Activated CD8-positive, alpha-beta memory T cell treated with anti-CD3 and anti-CD28 coated beads, Interleukin-2, amount 50 U/mL, for 24 hours (primary cell): ENCODE results near the gene ARHGAP25.
A peak's percentile ranks its signal among the peaks of the same experiment; 100 is the strongest.

Experiments
- DNase-seq: peaks from one replicate; pipeline ENCODE4 v3.0.0-alpha.2; 2020; ENCODE audit errors: extremely low read depth

Gene ARHGAP25

DNA sequence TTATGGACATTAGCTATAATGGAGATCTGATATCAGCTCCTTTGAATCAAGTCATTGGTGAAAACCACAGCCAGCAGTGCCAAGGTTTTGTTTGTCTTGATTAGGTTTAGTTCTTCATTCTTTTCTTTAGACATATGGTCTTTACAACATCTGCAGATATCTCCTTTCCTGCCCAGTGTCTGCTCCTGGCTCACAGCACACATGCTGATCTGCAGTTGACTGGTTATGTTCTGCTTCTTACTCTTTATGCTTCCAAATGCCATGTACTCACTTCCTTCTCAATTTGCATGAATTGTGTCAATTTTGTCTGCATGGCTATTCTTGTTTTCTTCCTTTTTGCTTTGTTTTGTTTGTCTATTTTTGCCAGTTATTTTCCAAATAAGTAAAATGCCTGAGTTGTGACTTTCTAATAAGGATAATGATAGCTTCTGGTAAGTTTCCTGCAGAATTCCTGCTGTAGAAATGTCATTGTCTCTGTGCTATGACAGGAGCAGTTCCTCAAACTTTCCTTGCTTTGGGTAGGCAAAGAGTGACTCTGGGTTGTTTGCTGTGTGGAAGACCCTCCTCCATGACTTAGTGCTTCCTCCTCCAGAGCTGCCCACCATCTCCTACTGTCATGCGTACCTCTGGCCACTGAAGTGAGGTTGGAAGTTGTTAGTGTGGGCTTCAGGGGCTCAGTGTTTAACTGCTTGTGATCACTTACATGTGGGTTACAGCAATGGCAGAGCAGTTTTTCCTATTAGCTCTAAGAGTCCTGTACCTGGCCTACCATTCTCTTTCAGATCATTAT, 8.2 kb downstream of the ARHGAP25 start:
- no peak for DNase-seq

DNA sequence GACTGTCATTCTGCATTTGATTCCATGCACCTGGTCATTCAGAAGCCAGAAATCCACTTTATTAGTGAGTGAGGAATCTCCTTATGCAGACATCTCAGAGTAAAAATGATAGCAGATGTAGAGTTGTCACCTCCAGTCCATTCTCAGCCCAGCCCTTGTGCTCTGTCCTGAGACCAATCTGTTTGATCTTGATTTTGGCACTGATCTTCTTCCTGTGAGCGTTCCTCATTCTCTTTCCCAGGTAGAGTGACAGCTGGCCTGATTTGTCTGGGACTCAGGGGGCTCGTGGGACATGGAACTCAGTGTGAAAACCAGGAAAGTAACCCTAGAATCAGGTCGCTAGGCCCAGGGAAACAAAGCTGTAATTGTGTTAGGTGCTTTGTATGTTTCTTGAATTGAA, 8.9 kb downstream of the ARHGAP25 start:
- DNase-seq = no peak

DNA sequence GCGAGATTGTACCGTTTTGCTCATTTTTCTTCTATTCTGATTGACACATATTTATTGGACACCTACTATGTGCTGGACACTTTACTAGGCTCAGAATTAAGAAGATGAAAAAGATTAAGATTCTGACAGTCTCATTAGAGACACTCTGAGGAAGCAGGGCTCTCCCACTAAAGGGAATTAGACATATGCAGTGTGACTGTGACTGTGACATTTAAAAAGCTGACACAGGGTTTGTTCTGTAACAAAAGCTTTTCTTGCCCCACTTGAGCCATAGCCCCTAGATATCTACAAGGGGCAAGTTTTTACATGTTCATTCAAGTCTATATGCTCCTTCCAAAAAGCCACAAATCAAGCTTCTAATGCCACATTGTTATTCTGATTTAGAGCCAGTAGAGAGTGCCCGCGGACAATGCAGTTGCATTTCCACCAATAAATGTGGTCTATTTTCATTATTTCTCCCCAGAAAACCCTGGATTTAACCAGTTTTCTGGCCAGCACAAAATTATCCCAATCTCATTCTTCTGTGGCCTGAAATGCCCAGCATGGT, 9.8 kb downstream of the ARHGAP25 start:
- DNase-seq = no peak

DNA sequence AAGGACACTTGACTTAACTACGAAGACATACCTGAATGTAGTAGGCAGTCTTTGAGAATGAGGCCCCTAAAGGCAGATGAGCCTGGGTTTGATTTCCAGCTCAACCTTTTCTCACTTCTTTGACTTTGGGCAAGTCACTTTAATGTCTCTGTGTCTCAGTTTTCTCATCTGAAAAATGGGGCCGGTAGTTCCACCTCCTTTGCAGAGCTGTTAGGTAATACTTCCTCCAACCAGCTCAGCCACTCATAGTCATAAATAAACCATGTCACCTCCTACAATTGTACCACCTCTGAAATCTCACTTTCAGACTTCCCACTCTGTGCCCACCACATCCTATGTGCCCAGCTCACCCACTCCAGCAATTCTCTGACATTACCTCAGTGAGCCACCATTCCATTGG, 10.4 kb downstream of the ARHGAP25 start:
- no peak for DNase-seq

DNA sequence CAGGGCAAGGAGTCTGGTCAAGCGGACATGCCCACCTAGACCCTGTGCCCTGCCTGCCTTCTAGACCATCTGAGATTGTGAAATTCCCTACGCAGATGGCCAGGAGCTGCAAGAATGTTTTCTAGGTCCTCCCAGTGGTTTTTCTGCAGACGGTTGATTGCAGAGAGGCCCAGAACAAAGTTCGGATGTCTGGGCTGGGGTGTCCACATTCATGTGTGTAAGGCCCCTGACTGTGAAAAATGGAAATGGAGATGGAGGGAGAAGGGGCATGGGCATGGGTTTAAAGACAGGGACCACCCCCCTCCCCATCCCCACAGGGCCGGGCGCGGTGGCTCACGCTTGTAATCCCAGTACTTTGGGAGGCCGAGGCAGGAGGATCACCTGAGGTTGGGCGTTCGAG, 11.8 kb downstream of the ARHGAP25 start:
- no peak for DNase-seq

DNA sequence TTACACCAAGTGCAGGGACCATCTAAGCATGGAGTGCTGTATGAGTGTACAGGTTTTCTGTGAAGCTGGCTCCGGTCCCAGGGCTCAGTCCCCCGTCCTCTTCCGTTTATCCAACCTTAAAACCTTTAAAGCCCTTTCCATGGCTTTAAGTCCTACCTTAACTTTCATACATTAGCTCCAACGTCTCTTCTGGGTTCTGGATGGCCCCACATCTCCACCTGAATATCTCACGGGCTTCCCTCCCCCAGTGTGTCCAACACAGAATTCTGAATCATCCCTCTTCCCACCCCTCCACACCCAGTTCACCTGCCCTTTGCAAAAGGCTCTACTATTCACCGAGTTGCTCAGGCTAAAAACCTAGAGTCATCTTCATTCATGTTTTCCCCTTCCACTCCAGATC, 12.8 kb downstream of the ARHGAP25 start:
- DNase-seq = no peak

DNA sequence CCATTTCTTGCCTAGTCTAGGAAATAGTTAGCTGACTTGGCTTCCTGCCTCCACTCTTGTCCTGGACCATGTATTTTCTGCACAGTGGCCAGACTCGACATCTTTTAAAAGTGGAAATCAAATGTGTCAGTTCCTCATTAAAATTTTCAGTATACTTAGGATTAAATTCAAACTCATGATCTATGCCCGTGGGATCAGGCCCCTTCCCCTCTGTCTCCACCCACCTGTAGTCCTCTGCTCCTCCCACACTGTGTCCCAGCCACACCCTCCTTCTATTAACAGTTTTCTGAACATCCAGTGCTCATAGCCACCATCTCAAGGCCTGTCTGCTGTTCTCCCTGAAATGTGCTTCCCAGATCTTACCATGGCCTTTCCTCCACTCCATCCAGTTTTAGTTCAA, 13.3 kb downstream of the ARHGAP25 start:
- no peak for DNase-seq

DNA sequence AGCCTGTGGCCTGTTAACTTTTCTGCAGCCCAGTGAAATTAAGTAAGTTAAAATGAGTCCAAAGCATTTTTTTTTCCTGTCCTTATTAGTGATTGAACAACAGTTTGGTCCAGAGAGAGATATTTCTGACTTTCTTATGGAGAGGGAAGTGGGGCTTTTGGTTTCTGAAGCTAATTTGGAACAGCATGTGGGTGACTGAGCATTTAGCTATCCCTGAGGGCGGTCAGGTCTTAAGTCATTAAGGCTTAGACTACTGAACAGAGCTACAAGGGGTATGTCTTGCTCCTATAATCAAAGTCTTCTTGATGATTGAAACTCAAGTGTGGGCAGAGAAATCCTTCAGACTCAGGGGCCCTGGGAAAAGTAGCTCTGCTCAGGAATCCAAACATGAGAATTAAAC, 14.0 kb downstream of the ARHGAP25 start:
- DNase-seq = no peak

DNA sequence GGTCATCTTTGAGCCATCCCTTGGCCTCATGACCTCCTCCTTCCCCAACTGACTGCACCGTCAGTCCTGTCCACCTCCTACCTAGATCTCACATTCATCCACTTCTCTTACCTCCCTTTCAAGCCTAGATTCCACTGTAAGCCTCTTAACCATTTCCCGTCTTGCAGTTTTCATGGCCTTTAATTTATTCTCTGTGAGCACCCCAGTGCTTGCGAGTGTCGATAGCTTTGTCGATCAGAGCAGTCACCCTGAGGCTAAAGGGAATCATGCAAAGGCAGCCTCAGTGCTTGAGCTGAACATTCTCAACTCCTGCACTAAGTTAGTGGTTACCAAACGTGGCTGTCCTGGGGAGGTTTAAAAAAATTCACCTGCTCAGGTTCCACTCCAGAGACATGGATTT, 14.7 kb downstream of the ARHGAP25 start:
- no peak for DNase-seq

DNA sequence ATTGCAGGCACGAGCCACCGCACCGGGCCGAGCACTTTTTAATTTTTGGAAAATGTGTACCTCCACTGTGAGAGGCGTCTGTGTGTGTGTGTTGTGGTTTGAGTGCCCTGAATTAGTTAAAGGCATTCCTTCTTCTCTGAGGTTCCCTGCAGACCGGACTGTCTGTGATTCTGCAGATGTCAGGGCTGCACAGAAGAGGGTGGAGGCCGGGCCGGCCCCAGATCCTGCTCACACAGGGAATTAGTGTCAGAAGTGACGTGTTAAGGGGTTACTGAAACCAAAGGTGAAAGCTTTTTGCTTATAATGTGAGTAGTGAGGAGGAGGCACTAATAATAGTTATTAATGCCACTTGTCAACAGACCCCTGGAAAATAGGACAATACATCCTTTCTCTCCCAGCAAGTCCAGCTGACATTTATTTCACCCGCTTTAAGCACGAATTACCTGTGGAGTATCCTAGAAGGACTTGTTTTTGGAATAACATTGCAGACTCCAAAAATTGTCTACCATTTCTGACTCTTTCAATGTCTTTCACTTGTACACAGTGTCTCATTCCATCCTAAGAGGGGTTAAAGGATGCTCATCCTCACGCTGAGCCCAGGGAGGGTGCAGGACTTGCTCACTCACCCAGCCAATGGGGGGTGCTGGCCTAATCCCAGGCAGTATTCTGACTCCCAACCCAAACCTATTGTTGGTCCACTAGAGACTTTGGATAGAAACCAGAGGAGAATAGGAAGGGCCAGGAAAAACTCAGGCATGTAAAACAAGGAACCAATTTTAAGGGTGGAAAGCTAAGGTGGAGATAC, 16.2 kb downstream of the ARHGAP25 start:
- DNase-seq = no peak

DNA sequence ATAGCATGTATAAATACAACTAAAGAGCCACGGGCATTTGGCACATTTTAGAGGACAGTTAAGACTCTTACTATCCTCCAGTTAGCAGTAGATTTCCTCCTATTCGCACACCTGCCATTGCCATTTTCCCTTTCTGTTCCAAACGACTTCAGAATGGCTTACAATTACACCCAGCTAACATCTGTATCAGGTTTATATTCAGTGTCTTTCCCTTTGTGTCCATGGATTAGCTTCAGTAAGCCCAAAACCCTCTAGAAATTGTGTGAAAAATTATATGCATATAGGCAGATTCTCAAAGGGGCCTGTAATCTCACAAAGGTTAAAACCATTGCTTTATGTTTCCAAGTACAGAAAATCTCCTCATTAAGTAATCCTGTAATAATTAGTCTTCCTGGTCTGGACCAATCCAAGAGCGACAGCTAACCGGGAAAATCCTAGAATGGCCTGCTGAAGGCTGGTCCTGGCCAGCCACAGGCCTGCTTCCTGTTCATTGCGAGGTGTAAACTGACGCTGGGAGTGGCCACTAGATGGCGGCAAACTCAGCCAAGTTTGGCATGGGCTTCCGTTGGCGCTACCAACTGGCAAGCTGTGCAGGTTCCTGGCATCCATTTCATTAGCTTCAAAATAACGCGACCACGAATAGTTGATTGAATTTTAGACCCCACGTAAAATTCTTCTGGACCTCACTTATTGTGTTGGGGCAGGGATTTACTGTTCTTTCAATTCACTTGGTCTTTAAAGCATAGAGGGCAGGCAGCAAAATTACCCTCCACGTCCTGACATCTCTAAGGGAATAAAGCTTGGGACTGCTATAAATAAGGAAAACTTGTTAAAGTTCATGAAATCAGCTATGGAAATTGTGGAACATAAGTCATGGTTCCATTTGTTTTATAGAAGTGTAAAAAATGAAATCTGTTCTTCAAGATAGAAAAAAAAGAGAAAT, 17.1 kb downstream of the ARHGAP25 start:
- peak; percentile 79 for DNase-seq

DNA sequence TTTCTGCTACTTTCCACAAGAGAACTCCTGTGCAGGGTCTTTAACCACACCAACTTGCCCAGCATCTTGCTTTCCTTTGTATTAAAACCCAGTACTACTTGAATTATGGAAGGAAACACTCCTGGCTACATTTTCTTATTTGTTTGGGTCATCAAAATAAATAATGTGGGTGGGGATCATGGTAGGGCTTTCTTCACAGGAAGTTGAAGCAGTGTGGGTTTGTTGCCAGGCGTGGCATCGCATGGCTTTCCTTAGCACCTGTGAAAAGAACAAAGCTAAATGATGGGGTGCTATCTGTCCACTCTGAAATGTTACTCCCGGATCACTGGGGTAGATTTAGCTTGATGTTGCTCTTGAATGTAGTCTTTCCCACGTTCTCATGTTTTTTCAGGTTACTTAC, 18.7 kb downstream of the ARHGAP25 start:
- no peak for DNase-seq

DNA sequence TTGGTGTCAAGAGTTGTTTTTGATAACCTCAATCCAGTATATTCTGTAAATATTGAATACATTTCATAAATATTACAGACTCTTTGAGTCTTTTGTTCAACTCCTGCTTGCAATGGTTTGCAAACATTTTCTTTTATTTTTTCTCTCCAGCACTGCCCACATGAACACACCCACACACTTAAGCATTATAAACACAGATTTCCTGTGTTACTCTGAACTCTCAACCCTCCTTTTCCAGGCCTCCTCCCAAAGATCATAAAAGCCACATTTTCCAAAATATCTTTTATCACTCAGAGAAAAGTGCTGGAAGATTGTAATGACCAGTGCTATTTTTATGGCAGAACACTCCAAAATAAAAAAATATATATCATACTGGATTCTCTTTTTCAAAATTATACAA, 20.5 kb downstream of the ARHGAP25 start:
- DNase-seq = no peak

DNA sequence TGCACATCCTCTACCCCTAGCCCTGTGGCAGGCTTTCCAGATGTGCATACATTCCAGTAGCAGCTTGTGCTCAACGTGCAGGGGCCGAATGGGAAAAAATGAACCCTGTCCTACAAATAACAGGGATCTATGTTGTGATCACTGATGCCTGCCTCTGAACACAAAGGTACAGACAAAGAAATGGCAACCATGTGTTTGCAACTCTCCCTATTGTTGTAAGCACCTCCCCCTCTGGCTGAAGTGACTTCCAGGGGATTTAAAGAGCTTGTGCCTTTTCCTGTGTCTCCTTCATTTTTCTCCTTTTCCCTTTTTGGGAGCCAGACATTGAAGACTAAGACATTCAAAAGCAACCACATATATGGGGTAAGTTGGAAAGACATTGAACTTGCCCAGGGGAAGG, 21.6 kb downstream of the ARHGAP25 start:
- DNase-seq = no peak

DNA sequence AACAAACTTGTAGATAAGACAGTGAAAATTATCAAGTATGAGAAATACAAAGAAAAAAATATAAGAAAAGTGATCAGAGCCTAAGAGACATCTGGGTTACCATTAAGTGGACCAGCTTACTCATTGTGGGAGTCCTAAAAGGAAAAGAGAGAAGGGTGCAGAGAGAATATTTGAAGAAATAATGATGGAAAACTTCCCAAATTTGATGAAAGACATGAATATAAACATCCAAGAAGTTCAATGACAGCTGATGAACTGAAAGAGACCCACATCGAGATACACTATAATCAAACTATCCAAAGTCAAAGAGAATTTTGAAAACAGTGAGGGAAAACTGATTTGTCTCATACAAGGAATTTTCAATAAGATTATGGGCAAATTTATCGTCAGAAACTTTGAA, 22.5 kb downstream of the ARHGAP25 start:
- no peak for DNase-seq

DNA sequence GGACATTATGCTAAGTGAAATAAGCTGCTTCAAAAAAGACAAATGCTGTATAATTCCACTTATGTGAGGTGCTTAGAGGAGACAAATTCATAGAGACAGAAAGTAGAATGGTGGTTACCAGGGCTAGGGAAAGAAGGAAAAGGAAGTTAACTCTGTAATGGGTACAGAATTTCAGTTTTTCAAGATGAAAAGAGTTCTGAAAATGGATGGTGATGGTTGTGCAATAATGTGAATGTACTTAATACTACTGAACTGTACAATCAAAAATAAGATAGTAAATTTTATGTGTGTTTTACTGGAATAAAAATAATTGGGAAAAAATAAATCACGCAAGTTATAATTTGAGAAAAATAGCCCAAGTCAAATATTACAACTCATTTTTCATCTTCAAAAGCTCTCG, 27.5 kb downstream of the ARHGAP25 start:
- DNase-seq = no peak

DNA sequence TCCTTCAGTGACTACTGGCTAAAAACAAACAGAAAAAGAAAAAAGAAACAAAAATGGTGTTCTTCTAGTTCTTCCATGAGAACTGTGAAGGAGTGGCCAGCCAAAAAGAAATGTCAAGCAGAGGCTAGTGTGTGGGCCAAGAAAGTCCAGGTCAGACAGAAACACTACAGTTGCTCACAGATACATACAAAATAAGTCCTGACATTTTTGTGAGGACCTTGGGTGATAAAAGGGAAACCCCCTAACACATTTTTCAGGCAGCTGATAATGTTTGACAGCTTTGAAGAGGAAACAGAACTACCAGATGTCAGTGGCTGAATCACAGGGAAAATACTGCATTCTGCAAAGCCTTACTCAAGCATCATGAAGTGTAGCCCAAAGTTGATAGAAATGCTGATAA, 28.1 kb downstream of the ARHGAP25 start:
- no peak for DNase-seq

DNA sequence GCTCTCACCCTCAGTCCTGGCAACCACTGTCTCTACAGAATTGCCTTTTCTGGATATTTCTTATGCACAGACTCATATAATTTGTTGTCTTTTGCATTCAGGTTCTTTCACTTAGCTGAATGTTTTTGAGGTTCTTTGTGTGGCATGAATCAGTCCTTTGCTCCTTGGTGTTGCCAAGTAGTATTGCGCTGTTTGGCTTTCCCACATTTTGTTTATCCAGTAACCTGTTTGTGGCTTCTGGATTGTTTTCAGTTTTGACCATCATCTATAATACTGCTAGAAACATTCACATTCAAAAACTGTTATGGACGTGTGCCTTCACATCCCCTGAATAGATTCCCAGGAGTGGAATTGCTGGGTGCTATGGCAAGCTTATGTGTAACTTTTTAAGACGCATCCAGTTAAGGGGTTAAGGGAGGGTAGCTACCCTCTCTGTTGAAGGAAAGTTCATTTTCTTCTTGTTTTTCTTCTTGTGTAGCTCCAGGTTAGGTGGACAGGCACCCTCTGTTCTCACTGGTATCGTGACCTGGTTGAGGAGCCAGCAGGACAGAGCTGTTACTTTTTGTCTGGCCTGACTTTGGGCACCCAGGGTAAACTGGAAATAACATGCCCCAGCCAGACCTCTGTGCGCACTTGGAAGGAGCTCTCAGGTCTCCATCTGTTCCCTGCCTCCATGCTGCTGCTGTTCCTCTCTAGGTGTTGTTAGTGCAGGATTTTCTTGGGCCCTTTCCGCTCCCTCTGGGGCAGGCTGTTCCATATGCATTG, 29.6 kb downstream of the ARHGAP25 start:
- no peak for DNase-seq

DNA sequence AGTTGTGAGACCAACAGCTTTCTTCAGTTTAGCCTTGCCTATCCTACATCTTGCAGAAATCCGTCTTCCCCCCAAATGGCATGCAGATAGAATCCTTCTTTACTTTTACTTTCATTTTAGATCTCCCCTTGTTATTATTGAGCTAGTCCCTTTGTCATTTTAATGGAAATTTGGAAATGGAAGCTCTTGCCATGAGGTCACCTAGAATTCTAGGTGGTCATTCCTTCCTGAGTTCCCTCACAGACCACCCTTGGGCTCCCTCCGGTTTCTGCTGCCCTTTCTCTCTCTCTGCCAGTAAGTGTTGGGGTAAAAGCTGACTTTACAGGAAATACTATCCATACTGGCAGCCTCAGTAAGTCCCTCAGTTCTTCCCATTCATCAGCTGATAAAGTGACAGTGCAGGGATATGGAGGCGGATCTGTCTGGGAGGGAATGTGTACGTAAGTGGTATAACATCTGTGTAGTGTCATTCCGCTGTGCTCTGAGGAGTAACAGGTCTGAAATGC, 30.2 kb downstream of the ARHGAP25 start:
- no peak for DNase-seq

DNA sequence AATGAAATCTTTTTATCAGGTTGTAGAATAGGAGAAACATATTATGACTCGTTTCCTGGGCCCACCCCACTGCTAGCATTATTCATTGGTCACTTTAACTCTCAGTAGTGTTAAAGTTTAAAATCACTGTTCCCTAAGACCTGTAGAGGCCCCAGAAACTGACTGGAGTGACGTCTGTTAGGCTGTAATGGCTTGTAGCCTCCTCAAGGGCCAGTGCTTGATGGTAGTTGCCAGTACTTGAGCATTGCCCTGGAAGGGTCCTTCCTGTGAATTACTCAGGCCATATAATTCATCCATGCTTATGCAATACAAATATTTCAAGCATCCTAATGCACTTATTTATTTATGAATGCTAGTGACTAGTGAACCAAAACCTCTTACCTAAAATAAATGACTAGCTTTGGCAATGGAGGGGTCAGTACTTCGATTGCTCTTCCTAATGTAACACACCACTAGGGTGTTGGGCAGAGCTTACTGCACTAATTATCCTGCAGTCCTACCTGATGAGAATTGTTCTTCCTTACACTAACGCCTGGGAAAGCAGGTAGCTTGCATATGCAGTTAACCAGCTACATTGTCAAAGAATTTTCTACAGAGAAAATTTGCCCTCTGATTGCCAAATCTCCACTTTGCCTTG, 31.2 kb downstream of the ARHGAP25 start:
- DNase-seq = no peak
